HG03558 (cell line): ENCODE results near the gene MZT2A.
"Not testable (repeated sequence)": the region's sequence is repeated elsewhere in the genome, so short reads cannot be mapped to it uniquely, and the experiment has no call there.

Experiments used
- ATAC-seq: cut with Tn5 transposase; IDR thresholded peaks from one replicate; pipeline ENCODE4 v1.9.1; 2021; ENCODE audit warnings: moderate number of reproducible peaks; ENCODE audit not compliant: unreplicated experiment; ENCODE audit errors: extremely low read depth

Gene MZT2A, protein sequence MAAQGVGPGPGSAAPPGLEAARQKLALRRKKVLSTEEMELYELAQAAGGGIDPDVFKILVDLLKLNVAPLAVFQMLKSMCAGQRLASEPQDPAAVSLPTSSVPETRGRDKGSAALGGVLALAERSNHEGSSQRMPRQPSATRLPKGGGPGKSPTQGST

DNA sequence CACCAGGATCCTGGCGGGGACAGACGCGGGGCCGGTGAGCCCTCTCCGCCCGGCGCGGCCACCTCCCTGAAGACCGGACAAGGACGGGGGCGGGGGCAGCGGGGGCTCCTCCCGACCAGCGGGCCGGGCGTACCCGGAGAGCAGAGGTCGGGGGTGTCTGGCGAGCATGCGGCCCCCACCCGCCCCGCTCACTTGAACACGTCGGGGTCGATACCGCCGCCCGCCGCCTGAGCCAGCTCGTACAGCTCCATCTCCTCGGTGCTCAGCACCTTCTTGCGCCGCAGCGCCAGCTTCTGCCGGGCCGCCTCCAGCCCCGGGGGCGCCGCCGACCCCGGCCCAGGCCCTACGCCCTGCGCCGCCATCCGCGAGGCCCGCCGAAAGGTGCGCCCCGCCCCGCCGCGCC is at the start of gene MZT2A:
MZT2A (minus strand) TSS at position 383 of the 403 bp plus-strand sequence; CDS start at position 362, 21 bp downstream.
- ATAC-seq = not testable (repeated sequence)

DNA sequence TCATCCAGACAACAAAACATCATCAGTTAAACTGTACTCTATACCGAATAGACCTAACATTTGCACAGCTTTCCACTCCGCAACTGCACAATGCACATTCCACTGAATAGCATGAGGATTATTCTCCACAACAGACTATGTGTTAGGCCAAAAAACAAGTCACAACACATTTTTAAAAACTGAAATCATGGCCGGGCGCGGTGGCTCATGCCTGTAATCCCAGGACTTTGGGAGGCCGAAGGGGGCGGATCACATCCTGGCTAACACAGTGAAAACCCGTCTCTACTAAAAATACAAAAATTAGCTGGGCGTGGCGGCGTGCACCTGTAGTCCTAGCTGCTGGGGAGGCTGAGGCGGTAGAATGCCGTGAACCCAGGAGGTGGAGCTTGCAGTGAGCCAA is 46.7 kb upstream of the MZT2A start:
- ATAC-seq = not testable (repeated sequence)

DNA sequence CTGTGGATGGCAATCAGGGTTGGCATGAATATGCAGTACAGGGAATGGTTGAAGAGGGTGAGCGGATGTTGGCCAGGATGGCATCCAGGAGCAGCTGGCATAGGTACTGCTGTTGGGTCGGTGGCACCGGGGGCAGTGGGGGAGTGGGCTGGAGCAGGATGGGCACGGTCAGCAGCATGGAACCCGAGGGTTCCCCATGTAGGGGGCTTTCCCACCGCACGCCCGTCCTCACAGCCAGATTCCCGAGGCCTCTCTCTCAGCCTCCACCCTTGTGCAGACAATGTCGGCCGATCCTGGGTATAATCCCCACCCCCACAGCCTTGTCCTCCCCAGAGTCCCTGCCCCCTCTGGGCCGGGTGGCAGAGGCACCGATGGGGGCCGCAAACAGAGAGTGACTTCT is 44.6 kb upstream of the MZT2A start:
- not testable (repeated sequence) for ATAC-seq

DNA sequence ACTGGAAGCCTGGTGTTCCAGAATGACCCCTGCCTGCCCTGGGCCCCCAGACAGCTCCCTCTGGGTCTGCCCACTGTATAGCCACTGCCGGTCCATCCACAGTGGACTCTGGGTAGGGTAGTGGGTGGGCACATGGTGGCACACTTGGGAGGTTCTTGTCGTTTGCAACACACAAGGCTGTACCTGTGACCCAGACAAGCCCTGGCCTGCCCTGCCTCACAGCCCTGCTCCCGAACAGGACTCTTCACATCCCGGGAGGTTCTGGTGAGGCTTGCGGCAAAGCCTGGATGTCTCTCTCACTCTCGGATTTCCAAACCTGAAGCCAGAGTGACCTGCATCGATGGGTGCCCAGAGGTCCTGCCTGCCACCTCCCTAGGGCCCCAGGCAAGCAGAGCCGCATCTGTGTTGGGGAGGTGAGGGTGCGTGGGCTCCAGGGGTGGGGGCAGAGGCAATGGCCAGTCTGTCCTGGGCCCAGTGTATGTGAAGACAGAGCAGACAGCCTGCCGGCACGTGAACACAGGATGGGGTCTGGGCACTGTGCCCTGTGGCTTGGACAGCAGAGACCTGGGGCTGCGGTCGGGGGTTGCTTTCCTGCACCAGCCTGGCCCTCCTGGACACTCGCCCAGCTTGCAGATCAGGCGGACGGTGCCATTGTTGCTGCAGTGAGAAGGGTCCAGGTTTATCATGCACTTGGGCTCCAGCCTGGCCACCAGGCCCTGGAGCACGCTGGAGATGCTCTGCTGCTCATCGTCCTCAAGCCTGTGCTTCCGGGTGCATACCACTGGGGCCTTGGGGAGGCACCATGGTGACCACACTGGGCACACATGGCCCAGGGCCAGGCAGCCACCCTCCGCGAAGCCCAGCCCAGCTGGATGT is 44.0 kb upstream of the MZT2A start:
- ATAC-seq = not testable (repeated sequence)

DNA sequence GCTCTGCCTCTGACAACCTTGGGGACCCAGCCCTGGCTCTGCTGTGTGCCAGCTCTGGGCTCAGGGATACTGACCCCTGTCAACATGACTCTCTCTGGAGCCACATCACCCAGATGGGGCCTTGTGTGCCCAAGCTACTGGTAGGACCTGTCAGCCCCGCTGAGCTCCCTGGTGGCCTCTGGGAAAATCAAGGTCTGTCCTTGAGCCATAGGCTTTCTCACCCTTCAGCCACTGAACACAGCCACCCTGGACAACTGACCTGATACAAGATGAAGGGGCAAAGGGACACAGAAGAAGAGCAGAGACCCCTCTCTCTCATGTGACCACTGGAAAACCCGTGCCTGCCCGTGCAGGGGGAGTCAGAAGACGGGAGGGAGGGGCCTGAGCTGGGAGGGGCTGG is 43.3 kb upstream of the MZT2A start:
- ATAC-seq = no peak

DNA sequence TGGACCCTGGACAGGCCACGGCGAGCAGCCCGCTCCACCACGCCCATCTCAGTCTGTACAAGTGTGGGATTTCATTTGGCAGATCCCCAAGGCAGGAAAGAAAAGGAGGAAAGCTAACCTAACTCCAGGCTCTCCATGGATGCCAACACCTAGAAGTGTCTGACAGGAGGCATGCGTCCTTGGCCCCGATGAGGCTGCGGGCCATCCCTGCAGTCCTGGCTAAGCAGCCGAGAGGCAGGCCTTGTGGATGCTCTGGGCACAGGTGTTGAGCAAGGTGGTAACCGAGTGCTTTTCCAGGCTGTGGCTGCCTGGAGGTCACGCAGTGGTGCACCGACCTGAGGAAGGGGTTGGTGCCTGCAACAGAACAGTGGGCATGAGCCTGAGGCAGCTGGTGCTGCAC is 42.8 kb upstream of the MZT2A start:
- ATAC-seq = not testable (repeated sequence)

DNA sequence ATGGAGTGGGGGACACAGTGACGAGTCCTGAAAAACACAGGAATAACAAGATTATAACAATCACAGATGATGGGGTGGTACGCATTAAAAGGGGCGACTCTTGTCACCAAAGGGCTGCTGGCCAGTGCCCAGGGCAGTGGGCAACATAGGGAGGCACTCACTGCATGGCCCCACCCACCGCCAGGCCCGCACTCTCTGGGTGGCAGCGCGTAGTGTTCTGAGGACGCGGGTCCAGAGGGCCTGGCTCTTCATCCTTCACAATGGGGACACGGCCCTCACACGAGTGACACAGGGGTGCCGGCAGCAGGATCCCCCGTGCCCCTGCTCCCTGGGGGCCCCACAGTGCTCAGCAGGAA is 42.1 kb upstream of the MZT2A start:
- ATAC-seq = not testable (repeated sequence)

DNA sequence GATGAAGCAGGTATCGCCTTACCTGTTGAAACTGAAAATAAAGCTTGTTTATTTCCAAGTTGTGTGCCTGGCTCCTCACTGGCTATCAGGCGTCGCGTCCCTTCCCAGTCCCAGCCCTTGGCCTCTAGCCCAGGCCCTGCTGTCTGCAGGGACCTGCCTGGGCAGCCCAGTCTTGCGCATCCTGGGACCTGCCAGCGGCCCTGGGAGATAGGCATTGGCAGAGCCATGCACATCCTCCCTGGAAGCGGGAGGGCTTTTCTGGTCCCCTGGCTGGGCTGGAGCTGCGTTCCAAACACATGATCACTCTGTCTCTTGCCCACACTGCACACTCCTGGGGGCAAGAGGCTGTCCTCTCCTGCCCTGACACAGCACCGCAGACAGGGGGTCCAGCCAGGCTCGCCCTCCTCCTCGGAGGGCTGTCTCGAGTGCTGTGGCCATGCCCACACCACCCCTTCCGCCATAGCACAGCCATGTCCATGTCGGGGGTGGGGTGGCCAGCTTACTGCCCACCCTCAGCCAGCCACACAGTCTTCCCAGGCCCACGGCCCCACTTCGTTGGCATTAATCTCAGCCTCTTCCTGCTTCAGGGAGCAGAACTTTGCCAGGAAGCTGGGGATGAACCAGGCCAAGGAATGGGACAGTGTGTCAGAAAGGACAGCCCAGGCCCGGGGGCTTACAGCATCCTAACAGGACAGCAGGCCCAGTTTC is 41.6 kb upstream of the MZT2A start:
- ATAC-seq = not testable (repeated sequence)

DNA sequence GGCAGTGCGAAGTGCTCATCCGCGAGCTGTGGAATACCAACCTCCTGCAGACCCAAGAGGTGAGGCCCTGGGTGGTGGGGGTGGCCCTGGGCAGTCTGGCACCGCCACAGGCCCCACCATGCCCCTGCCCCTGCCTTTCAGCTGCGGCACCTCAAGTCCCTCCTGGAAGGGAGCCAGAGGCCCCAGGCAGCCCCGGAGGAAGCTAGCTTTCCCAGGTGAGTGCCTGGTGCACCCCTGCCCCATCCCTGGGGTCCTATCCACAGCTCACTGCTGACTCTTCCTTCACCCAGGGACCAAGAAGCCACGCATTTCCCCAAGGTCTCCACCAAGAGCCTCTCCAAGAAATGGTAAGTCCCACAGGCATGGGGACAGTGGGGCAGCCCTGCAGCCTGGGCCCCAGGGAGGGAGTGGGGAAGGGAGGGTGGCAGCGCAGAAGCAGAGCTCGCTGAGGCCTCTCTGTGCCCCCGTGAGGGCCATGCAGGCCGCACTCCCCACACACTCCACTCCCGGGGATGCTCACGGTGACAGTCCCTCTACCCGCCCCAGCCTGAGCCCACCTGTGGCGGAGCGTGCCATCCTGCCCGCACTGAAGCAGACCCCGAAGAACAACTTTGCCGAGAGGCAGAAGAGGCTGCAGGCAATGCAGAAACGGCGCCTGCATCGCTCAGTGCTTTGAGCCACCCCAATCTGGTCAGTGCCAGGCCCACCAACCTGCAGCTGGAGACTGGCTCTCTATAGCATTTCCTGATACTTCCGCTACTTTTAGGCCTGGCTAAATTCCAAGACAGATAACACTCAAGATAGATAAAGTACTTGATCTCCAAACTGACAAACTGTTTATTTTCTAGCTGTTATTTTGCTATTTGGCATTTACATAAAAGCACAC is 40.8 kb upstream of the MZT2A start:
- not testable (repeated sequence) for ATAC-seq

DNA sequence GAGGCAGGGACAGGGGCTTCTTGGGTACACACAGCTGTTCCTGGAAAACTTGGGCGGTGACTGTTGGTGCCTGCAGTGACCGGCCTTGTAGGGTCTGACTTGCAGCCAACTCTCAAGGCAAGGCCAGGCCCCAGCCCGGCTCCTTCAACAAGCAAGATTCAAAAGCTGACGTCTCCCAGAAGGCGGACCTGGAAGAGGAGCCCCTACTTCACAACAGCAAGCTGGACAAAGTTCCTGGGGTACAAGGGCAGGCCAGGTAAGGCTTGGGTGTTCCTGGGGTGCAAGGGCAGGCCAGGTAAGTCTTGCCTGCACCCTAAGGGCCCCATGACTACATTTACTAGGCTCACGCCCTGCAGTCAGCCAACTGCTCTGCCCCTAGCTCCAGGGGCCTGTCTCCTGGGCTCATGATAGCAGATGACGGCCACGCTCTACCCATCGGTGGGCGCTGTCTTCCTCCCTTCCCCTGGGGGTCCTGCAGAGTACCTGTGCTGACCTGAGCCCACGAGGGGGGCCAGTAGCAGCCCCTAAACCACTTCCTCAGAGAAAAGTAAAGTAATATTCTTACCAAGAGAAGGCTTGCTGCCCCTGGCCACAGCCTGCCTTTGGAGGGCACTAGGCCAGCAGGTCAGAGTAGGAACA is 39.5 kb upstream of the MZT2A start:
- ATAC-seq = not testable (repeated sequence)

DNA sequence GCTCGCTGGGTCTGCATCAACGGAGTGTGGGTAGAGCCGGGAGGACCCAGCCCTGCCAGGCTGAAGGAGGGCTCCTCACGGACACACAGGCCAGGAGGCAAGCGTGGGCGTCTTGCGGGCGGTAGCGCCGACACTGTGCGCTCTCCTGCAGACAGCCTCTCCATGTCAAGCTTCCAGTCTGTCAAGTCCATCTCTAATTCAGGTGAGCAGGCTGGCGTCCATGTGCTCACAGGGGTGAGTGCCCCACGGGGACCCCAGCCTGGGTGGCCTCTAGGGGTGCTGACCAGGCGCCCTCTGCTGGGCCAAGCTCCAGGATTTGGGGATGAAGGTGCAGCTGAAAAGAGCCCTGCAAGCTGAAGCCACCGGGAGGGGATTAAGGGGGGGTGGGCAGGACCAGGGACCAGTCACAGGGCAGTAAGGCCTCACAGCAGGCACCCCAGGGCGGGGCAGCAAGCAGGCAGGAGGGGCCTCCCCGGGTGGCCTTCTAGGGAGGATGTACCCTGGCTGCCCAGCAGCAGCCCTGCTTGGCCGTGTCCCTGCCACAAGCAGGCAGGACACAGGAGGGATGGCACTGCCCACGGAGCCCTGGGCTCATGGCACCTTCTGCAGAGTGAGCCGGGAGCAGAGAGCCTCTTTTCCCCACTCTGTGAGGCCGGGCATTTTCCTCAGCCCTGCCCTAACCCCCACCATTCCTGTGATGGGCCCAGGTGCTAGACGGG is 38.6 kb upstream of the MZT2A start:
- not testable (repeated sequence) for ATAC-seq

DNA sequence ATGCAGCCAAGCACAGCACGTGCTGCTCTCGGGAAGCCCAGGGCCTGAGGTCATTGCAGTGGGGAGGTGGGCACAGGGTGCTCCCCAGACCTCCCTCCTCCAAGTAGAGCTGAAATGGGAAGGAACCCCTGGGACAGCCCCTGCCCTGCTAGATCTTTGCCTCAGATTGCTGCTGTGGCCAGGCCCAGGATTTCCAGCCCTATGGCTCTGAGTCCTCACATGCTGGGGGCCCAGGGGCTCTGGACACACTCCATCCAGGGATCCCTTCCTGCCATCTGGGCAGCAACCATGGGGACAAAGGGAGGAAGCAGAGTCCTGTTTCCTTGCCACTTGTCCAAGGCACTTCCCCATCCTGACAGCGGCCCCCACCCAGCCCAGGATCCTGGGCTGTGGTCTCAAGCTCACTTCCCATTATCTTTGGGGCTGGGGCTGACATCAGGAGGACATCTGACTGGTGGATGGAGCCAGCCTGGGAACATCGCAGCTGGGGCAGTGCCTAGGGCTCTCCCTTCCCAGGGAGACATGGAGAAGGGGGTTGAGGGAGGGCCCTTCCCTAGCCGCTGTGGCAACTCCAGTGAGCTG is 37.8 kb upstream of the MZT2A start:
- ATAC-seq = not testable (repeated sequence)

DNA sequence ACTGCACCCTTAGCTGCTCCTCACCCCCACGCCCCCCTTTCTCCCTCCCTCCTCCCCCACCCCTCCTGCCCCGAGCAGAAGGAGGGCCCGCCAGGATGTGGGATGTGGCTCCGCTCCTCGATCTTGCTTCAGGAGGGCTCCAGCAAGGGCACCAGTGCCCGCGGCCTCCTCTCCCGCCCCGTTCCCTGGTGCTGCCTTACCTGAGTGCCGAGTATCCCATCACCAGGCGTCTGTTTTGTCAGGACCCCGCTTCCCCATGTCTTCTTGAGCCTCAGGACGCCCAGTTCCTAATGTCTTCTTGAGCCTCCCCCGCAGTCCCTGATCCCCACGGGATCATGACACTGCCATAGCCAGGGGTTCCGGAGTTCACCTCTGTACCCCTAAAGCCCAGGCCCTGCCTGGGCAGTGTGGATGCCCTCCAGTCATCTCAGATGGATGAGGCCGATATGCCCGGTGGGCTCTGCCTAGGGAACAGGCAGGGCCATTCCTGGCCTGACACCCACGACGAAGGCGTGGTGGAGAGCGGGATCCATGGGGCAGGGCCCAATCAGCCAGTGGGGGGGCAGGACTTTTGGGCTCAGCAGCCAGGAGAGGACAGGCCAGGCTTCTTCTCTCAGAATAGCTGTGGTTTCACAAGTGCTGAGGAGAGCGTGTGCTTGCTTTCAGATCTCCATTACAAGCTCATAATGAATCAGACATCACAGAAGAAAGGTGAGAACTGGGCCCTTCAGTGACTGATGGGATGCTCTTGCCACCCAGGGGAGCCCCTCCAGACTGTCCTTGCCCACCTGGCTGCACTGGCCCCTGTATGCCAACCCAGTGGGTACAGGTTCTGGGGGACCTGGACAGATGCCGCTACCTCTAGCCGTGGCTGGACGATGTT is 37.0 kb upstream of the MZT2A start:
- peak; percentile 52 for ATAC-seq

DNA sequence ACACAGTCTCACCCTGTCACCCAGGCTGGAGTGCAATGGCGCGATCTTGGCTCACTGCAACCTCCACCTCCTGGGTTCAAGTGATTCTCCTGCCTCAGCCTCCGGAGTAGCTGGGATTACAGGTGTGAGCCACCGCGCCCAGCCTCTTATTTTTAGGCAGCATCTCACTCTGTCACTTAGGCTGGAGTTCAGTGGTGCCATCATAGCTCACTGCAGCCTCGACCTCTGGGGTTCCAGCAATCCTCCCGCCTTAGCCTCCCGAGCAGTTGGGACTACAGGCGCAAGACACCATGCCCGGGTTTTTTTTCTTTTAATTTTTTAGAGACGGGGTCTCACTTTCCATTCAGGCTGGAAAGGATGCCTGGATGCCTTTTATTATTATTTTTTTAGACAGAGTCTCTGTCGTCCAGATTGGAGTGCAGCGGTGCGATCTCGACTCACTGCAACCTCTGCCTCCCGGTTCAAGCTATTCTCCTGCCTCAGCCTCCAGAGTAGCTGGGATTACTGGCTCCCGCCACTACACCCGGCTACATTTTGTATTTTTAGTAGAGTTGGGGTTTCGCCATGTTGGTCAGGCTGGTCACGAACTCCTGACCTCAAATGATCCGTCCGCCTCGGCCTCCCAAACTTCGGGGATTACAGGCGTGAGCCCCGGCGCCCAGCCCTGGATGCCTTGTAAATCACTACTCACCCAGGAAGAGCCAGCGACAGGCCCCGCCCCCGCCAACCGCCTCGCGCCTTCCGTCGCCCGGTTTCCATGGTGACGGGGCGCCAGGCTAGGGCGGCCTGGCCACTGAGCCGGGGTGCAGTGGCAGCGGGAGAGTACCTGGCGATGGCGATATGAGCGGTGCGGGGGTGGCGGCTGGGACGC is 35.2 kb upstream of the MZT2A start, which contains the start of gene CCDC74A:
CCDC74A (plus strand) TSS at position 758 of the 871 bp plus-strand sequence; CDS start at position 841, 83 bp downstream.
- ATAC-seq = peak; percentile 78

DNA sequence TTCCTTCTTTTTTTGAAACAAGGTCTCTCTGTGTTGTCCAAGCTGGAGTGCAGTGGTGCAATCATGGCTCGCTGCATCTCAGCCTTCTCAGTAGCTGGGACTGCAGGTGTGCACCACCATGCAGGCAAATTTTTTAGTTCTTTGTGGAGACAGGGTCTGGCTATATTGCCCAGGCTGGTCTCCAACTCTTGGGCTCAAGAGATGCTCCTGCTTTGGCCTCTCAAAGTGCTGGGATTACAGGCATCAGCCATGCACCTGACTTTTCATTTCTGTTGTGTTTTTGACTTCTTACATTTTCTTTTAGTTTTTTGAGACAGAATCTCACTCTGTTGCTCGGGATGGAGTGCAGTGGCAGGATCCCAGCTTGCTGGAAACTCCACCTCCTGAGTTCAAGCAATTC is 33.1 kb upstream of the MZT2A start:
- ATAC-seq = not testable (repeated sequence)

DNA sequence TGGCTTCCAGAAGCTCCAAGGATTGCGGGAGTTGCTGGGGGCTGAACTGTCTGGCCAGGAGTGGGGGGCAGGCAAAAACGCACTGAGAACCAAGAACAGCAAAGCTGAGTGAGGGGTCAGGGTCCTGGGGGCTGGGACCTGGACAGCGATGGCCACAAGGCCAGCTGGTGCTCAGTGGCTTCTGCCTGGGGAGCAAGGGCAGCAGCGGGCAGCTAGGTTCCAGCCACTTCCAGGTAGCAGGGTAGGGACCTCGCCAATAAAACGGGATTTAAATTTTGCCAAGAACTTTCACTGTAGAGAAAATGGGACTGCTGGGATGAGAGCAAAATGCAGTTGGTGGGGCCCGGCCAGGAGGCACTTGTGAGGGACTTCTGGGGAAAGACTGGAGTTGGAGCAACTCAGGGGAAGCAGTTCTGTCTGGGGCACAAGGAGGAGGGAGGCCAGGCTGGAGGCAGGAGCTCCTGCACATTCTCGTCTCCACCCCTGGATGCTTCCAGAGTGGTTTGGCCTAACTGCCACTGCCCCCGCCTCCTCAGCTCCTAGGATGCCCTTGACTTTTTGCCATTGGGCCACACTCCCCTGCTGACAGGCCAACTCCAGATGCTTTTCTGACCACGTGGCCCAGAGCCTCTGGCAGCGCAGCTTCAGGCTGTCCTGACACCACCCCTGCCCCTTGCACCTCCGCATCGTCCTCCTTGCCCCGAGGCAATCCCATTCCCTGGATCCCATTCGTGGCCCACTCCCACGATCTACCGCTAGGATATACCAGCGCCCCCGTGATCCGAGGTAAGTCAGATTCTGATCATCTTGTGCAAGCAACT is 30.0 kb upstream of the MZT2A start:
- no peak for ATAC-seq
